Hepatocyte (in vitro differentiated cells): Measurements from ENCODE around the gene SH3BP4.

Experiments
- EZH2 ChIP-seq: fragments of 200-600 bp; sonication (generic); IDR thresholded peaks from 2 replicates; pipeline ENCODE4 v1.6.1; 2016; ENCODE audit warnings: antibody characterized with exemption, mild to moderate bottlenecking, borderline replicate concordance
- EZH2phosphoT487 ChIP-seq: fragments of 200-600 bp; sonication (generic); IDR thresholded peaks from one replicate; pipeline ENCODE4 v1.6.1; 2018; ENCODE audit warnings: antibody characterized with exemption, mild to moderate bottlenecking, low read depth, moderate library complexity; ENCODE audit not compliant: unreplicated experiment, severe bottlenecking
- TF ChIP-seq, protein P1 (sequence below): fragments of 200-600 bp; sonication (generic); IDR thresholded peaks from 2 replicates; pipeline ENCODE4 v1.5.1; 2016; ENCODE audit warnings: antibody characterized with exemption, mild to moderate bottlenecking; ENCODE audit not compliant: poor library complexity

GRCh38 chr2:234976479-234977227 is 24.8 kb downstream of the SH3BP4 start:
- TF ChIP-seq, protein P1, sequence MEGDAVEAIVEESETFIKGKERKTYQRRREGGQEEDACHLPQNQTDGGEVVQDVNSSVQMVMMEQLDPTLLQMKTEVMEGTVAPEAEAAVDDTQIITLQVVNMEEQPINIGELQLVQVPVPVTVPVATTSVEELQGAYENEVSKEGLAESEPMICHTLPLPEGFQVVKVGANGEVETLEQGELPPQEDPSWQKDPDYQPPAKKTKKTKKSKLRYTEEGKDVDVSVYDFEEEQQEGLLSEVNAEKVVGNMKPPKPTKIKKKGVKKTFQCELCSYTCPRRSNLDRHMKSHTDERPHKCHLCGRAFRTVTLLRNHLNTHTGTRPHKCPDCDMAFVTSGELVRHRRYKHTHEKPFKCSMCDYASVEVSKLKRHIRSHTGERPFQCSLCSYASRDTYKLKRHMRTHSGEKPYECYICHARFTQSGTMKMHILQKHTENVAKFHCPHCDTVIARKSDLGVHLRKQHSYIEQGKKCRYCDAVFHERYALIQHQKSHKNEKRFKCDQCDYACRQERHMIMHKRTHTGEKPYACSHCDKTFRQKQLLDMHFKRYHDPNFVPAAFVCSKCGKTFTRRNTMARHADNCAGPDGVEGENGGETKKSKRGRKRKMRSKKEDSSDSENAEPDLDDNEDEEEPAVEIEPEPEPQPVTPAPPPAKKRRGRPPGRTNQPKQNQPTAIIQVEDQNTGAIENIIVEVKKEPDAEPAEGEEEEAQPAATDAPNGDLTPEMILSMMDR = no peak
- no peak for TF ChIP-seq EZH2
- TF ChIP-seq EZH2phosphoT487 = no peak
